Kidney (tissue), 14 donors: ENCODE data around the gene PRDM15. TPM values are rescaled to one million over a fixed set of nuclear protein-coding genes. Genes with fewer than 3 reads are reported as not detected.

Experiments
- DNase-seq, 5 donors: peaks; one replicate each; pipeline ENCODE4 v3.0.0-alpha.2; 2013 to 2020
- FAIRE-seq: peaks from 2 replicates; lab custom pipeline; 2012; peaks lifted over from hg19 to GRCh38; lab: Jason Lieb, UNC
- H3K27ac ChIP-seq, 2 donors: one replicate each; pipeline ENCODE4 v1.7.0; 2013; ENCODE audit warnings: low read depth in 2 of 2, low read length in 2 of 2, inconsistent platforms in 1 of 2
- H3K27me3 ChIP-seq: one replicate; pipeline ENCODE4 v1.7.1; 2013; ENCODE audit warnings: low read length, inconsistent platforms; ENCODE audit not compliant: control insufficient read depth, insufficient read depth
- H3K36me3 ChIP-seq, 3 donors: one replicate each; pipeline versions ENCODE4 v1.7.0 to v1.7.1; 2013; ENCODE audit warnings: low read length in 3 of 3, control low read depth in 1 of 3, inconsistent platforms in 1 of 3; ENCODE audit not compliant: insufficient read depth in 3 of 3, control insufficient read depth in 2 of 3
- H3K4me1 ChIP-seq, 3 donors: one replicate each; pipeline versions ENCODE4 v1.7.0 to v1.7.1; 2013; ENCODE audit warnings: low read length in 3 of 3, inconsistent platforms in 1 of 3, low read depth in 1 of 3; ENCODE audit not compliant: control insufficient read depth in 2 of 3, insufficient read depth in 2 of 3
- H3K4me3 ChIP-seq, 3 donors: one replicate each; pipeline versions ENCODE4 v1.7.0 to v1.8.1; 2013; ENCODE audit warnings: low read length in 3 of 3, control low read depth in 1 of 3, inconsistent platforms in 1 of 3
- H3K9ac ChIP-seq, 3 donors: one replicate each; pipeline versions ENCODE4 v1.7.0 to v1.7.1; 2013; ENCODE audit warnings: low read length in 3 of 3, control low read depth in 1 of 3, inconsistent platforms in 1 of 3
- H3K9me3 ChIP-seq, 3 donors: one replicate each; pipeline versions ENCODE4 v1.7.0 to v1.7.1; 2013; ENCODE audit warnings: low read length in 3 of 3, control low read depth in 1 of 3, inconsistent platforms in 1 of 3; ENCODE audit not compliant: control insufficient read depth in 2 of 3, insufficient read depth in 1 of 3
- intact Hi-C: fragments of 100-400 bp; cut with DNase I; formaldehyde crosslinking; loops from one replicate; pipeline ENCODE4 v1.11.1; 2022
- polyA plus RNA-seq: library from polyadenylated mRNA; stranded (reverse); fragments of 350-450 nt; fragmentation: Illumina TruSeq; extraction: RNeasy Lipid Tissue Mini Kit (QIAGEN cat#74804); gene quantifications from one replicate; pipeline ENCODE4 v1.2.3, GENCODE V29; 2014; ENCODE audit warnings: low read depth, low replicate concordance; ENCODE audit not compliant: insufficient read depth
- total RNA-seq: library from RNA; stranded (reverse); fragmentation: NEBNext Ultra II Directional; extraction: Animal tissue kit (Norgen Biotek cat#: 25700); gene quantifications from one replicate; pipeline ENCODE4 v1.2.1, GENCODE V29; 2021
- TF ChIP-seq, protein P1 (sequence below): IDR thresholded peaks from 3 replicates; pipeline ENCODE4 v1.5.1; 2012; ENCODE audit warnings: mild to moderate bottlenecking, moderate library complexity, borderline replicate concordance; ENCODE audit not compliant: insufficient read depth; ENCODE audit errors: extremely low read depth
- donor health status: control.
- donor health status: control.
- donor health status: control.
- donor health status: control.
- donor health status: control.
- donor health status: DM: yes; HTN: yes; CAD: no.
- donor health status: Normal renal cell carcinoma (clear cell type).

The PRDM15 gene
- total and polyA plus RNA-seq, 2 donors from 2014 or later = 1.3 to 8.4 TPM

DNA sequence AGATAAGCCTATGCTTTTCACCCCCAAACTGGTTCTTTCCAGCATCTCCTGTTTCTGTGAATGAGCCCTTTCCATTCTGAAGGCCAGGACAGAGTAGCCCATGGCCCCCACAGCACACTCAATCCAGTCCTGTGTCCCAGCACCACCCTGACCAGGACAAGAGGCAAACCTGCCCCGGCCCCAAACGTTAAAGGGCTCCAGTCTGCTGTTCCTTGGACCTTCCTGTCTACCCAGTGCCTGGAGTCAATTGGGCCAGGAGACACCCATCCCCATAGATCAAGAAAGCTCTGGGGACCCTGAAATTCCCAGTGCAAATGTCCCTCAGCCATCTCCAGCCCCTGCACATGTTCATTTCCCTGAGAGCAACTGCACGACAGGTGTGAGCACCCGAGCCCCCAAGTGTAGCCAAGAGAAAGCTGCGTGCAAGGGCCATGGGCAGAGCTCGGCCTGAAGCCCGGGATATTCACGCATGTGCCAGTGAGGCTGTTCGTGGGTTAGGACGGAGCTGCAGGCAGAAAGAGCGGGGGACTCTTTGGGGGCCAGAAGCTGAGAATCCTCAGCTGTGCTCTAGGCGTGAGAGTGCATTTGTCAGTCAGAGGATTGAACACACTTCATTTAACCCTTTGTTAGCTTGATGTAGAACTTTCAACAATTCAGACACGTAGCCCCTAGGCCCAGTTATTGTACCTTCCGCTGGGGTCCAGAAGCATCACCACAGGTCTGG, 108.1 kb downstream of the PRDM15 start:
- FAIRE-seq = no peak
- Histone ChIP-seq H3K4me1 (peaks cover 0 to 15% (median 9%) of the 10 kb centered on the region in 3 donors), H3K27me3 (peaks cover 14% of the 10 kb centered on the region), H3K27ac (no peak overlapping the region), H3K9ac (no peak overlapping the region), H3K9me3 (no peaks in the 10 kb centered on the region), H3K4me3 (no peak overlapping the region), H3K36me3 (no peaks in the 10 kb centered on the region)
- DNase-seq = peak in 1 of 5 donors; percentile 34
- intact Hi-C loops = no loop called here
- TF ChIP-seq, protein P1, sequence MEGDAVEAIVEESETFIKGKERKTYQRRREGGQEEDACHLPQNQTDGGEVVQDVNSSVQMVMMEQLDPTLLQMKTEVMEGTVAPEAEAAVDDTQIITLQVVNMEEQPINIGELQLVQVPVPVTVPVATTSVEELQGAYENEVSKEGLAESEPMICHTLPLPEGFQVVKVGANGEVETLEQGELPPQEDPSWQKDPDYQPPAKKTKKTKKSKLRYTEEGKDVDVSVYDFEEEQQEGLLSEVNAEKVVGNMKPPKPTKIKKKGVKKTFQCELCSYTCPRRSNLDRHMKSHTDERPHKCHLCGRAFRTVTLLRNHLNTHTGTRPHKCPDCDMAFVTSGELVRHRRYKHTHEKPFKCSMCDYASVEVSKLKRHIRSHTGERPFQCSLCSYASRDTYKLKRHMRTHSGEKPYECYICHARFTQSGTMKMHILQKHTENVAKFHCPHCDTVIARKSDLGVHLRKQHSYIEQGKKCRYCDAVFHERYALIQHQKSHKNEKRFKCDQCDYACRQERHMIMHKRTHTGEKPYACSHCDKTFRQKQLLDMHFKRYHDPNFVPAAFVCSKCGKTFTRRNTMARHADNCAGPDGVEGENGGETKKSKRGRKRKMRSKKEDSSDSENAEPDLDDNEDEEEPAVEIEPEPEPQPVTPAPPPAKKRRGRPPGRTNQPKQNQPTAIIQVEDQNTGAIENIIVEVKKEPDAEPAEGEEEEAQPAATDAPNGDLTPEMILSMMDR = no peak

DNA sequence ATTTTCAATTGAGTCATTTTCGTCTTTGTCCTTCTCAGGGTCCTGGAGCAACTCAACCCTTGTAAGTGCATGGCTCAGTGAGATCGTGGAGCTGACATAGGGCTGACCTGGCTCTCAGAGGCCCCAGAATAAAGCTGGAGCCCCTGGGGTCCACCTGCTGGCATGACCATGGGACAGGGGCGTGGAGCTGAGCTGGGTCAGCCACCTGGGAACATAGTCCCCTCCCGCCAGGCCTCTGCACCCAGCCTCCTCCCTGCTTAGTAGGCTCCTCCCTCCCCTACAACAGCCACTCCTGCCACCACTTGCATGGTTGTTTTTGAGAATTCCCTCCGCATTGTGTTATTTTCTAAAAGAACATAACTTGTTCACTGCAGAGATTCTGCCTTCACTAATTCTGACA, 109.2 kb downstream of the PRDM15 start:
- no peaks in the 10 kb centered on the region for H3K9me3 ChIP-seq
- no peaks in the 10 kb centered on the region for H3K36me3 ChIP-seq
- peaks cover 17% of the 10 kb centered on the region for H3K27me3 ChIP-seq
- intact Hi-C loops = no loop called here
- FAIRE-seq = no peak
- H3K9ac ChIP-seq = no peak overlapping the region
- peak overlapping the region in 1 of 3 donors; percentile 84 for H3K4me3 ChIP-seq
- peaks cover 0 to 13% (median 5%) of the 10 kb centered on the region in 3 donors for H3K4me1 ChIP-seq
- no peak for DNase-seq
- TF ChIP-seq, protein P1 = no peak
- no peak overlapping the region for H3K27ac ChIP-seq

DNA sequence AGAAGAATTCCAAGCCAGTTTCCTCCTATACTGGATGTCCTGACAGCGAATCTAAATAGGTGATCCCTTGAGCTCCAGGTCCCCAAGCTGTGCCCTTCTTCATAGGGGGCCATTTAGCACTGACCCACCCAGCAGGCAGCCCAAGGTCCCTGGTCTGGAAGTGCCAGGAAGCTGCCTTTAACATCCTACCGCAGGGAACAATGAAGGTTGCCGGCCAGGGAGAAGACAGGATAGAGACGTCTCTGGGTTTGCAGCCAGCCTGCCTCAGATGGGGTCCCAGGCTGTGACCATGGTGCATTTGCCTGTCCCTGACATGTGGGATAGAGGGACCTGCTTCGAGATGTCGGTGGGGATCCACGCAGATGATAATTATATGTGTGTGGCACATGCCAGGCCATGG, 109.6 kb downstream of the PRDM15 start:
- TF ChIP-seq, protein P1 = no peak
- H3K27me3 ChIP-seq = peaks cover 17% of the 10 kb centered on the region
- peak in 1 of 5 donors; percentile 47 for DNase-seq
- no peaks in the 10 kb centered on the region for H3K9me3 ChIP-seq
- H3K36me3 ChIP-seq = no peaks in the 10 kb centered on the region
- H3K27ac ChIP-seq = peak overlapping the region in 1 of 2 donors; percentile 65
- no peak overlapping the region for H3K9ac ChIP-seq
- H3K4me1 ChIP-seq = peaks cover 0 to 13% (median 5%) of the 10 kb centered on the region in 3 donors
- intact Hi-C loops = no loop called here
- peak overlapping the region in 2 of 3 donors; percentile 7 to 84 for H3K4me3 ChIP-seq
- FAIRE-seq = no peak
